Mesendoderm (in vitro differentiated cells): Measurements from ENCODE around the gene XYLT2.

ENCODE experiments used
- DNase-seq: peaks from one replicate; pipeline ENCODE4 v3.0.0; 2013
- H2AK5ac ChIP-seq: 2 replicates; pipeline ENCODE4 v1.6.1; 2013; ENCODE audit warnings: low read length, inconsistent platforms
- H2BK120ac ChIP-seq: 2 replicates; pipeline ENCODE4 v1.6.1; 2013; ENCODE audit warnings: low read depth, mild to moderate bottlenecking, low read length, moderate library complexity, mixed read lengths
- H2BK15ac ChIP-seq: replicated peaks from 2 replicates; pipeline ENCODE4 v1.6.1; 2013; ENCODE audit warnings: low read depth, mild to moderate bottlenecking, moderate library complexity
- H2BK5ac ChIP-seq: 2 replicates; pipeline ENCODE4 v1.6.1; 2013; ENCODE audit warnings: low read length, inconsistent platforms
- H3K18ac ChIP-seq: 2 replicates; pipeline ENCODE4 v1.6.1; 2013; ENCODE audit warnings: mild to moderate bottlenecking, low read length, mixed read lengths
- H3K23ac ChIP-seq: one replicate; pipeline ENCODE4 v1.6.1; 2013; ENCODE audit warnings: low read length
- H3K27ac ChIP-seq: 2 replicates; pipeline ENCODE4 v1.5.1; 2013; ENCODE audit warnings: low read depth, mild to moderate bottlenecking, inconsistent platforms, low read length, moderate library complexity
- H3K27me3 ChIP-seq: 2 replicates; pipeline ENCODE4 v1.6.1; 2013; ENCODE audit warnings: low read length, control low read depth, mild to moderate bottlenecking, inconsistent platforms; ENCODE audit not compliant: insufficient read depth, poor library complexity
- H3K36me3 ChIP-seq: 2 replicates; pipeline ENCODE4 v1.6.1; 2013; ENCODE audit warnings: low read length, inconsistent platforms; ENCODE audit not compliant: control insufficient read depth, insufficient read depth
- H3K4ac ChIP-seq: one replicate; pipeline ENCODE4 v1.6.1; 2013; ENCODE audit warnings: low read depth, mild to moderate bottlenecking, low read length, moderate library complexity
- H3K4me1 ChIP-seq: 2 replicates; pipeline ENCODE4 v1.6.1; 2013; ENCODE audit warnings: low read depth, low read length, inconsistent platforms; ENCODE audit not compliant: control insufficient read depth
- H3K4me2 ChIP-seq: 2 replicates; pipeline ENCODE4 v1.6.1; 2013; ENCODE audit warnings: low read length
- H3K4me3 ChIP-seq: 2 replicates; pipeline ENCODE4 v1.5.1; 2013; ENCODE audit warnings: mild to moderate bottlenecking, low read length
- H3K56ac ChIP-seq: one replicate; pipeline ENCODE4 v1.6.1; 2013; ENCODE audit warnings: low read length
- H3K79me1 ChIP-seq: 2 replicates; pipeline ENCODE4 v1.6.1; 2013; ENCODE audit warnings: low read length, inconsistent platforms
- H3K79me2 ChIP-seq: 2 replicates; pipeline ENCODE4 v1.6.1; 2013; ENCODE audit warnings: mild to moderate bottlenecking, low read length; ENCODE audit not compliant: control insufficient read depth, insufficient read depth
- H3K9ac ChIP-seq: 2 replicates; pipeline ENCODE4 v1.6.1; 2013; ENCODE audit warnings: low read length, inconsistent platforms
- H4K5ac ChIP-seq: one replicate; pipeline ENCODE4 v1.6.1; 2013; ENCODE audit warnings: low read length
- H4K8ac ChIP-seq: one replicate; pipeline ENCODE4 v1.6.1; 2013; ENCODE audit warnings: low read depth, mild to moderate bottlenecking, control low read depth, low read length, moderate library complexity
- WGBS: extraction: QIAGEN DNeasy Blood & Tissue Kit; methylation state at CpG from one replicate; pipeline ENCODE4 v1.1.7; 2013; ENCODE audit warnings: low lambda C conversion rate, missing lambda C conversion rate; ENCODE audit not compliant: insufficient coverage; ENCODE audit errors: extremely low coverage; 5-methylcytosine and 5-hydroxymethylcytosine counted together

Gene XYLT2

DNA sequence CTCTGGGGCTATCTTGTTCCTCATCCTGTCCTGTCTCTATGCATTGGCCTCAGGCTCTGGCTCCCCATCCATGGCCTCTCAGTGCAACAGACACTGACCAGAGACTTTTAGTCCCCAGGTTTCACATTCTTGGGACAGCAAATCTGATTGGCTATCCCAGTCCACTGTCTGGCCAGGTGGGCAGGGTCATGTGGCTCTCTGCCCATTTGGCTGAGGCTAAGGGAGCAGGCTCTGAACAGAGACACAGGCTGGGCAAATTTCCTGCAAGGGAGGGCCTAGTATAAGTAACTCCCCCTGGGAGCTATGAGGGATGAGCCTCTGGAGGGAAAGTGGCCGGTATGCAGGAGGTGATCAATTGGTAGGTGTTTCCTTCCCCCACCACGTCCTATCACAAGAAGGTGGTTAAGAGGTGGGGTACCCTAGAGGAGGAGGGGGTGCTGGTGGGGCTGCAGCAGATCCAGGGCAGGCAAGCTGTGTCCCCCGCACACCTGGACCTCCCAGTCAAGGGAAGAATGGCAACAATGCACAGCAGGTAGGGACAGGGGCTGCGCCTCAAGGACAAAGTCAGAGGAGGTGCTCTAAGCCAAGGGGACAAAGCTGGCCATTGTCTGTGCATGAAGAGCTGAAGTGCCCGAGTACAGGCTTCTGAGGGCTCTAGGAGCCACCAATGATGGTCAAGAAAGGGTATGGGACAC, 13.2 kb downstream of the XYLT2 start:
- Histone ChIP-seq H3K36me3 (peaks cover 2% of the 10 kb centered on the region), H3K9ac (no peak overlapping the region)
- no peak for DNase-seq

DNA sequence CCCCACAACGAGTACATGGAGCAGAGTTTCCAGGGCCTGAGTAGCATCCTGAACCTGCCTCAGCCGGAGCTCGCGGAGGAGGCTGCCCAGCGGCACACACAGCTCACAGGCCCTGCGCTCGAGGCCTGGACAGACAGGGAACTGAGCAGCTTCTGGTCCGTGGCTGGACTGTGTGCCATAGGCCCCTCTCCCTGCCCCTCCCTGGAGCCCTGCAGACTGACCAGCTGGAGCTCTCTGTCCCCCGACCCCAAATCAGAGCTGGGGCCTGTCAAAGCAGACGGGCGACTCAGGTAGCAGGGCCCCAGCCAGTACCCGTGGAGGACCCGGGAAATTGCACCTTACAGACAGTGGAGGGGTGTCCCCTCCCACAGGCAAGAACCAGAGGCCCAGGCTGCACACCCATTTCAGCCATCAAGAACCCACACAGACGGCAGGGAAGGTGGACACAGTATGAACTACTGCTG, 14.1 kb downstream of the XYLT2 start:
- Histone ChIP-seq H3K36me3 (peaks cover 2% of the 10 kb centered on the region), H4K5ac (no peak overlapping the region)

More for the DNA sequence above, 13.2 kb downstream of the XYLT2 start:
- no peaks in the 10 kb centered on the region for H3K4me1 ChIP-seq
- no peak overlapping the region for H3K23ac ChIP-seq
- no peak overlapping the region for H3K27ac ChIP-seq
- no peak overlapping the region for H4K8ac ChIP-seq
- H3K27me3 ChIP-seq: no peaks in the 10 kb centered on the region
- no peaks in the 10 kb centered on the region for H3K79me2 ChIP-seq
- no peak overlapping the region for H4K5ac ChIP-seq
- no peak overlapping the region for H3K4me3 ChIP-seq
- no peak overlapping the region for H3K56ac ChIP-seq
- H3K79me1 ChIP-seq: no peaks in the 10 kb centered on the region
- H3K4me2 ChIP-seq: no peak overlapping the region
- no peak overlapping the region for H3K18ac ChIP-seq
- H2BK15ac ChIP-seq: no peak overlapping the region
- no peak overlapping the region for H3K4ac ChIP-seq
- no peak overlapping the region for H2BK120ac ChIP-seq
- WGBS: no CpG with 5 or more reads among the region's 5 CpGs
- H2BK5ac ChIP-seq: no peak overlapping the region
- no peak overlapping the region for H2AK5ac ChIP-seq

DNA sequence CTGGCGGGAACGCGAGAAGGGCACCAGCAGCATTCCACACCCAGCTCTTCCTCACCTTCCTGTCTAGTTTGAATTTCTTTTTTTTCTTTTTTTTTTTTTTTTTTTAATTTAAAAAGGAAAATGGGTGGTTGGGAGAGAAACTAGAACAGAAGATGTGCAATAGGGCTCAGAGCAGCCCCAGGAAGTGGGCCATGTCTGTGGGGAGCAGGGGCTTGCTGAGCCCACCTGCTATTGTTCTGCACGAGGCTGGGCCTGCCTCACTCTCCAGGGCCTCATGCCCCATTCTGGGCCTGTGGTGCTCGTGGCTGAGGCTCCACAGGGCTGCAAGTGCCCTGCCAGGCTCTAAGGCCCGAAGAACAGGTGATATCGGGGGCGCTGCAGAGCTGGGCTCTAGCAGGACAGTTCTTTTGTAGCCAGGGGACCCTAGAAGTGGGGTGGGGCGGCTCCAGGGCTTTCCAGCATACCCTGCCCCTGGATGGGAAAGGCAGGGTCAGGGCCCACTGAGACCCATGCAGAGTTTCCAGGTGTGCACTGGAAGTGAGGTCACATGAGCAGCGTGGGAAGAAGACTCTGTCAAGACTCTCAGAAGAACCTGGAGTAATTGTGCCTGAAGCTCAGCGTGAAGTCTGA, 14.7 kb downstream of the XYLT2 start:
- Histone ChIP-seq H3K4ac (no peak overlapping the region), H3K18ac (no peak overlapping the region), H3K36me3 (peaks cover 2% of the 10 kb centered on the region), H3K4me1 (no peaks in the 10 kb centered on the region), H4K5ac (no peak overlapping the region), H3K79me1 (no peaks in the 10 kb centered on the region), H4K8ac (no peak overlapping the region), H3K56ac (no peak overlapping the region), H2BK15ac (no peak overlapping the region), H3K4me2 (no peak overlapping the region), H3K23ac (no peak overlapping the region), H3K27ac (no peak overlapping the region), H3K79me2 (no peaks in the 10 kb centered on the region), H2BK5ac (no peak overlapping the region), H3K9ac (no peak overlapping the region), H3K4me3 (no peak overlapping the region), H2AK5ac (no peak overlapping the region), H2BK120ac (no peak overlapping the region), H3K27me3 (no peaks in the 10 kb centered on the region)
- WGBS: no CpG with 5 or more reads among the region's 11 CpGs
- no peak for DNase-seq

More for the DNA sequence above, 14.1 kb downstream of the XYLT2 start:
- Histone ChIP-seq H3K79me1 (no peaks in the 10 kb centered on the region), H3K27ac (no peak overlapping the region), H3K4me3 (no peak overlapping the region), H3K4me2 (no peak overlapping the region), H2BK15ac (no peak overlapping the region), H3K27me3 (no peaks in the 10 kb centered on the region), H3K4ac (no peak overlapping the region), H3K18ac (no peak overlapping the region), H3K56ac (no peak overlapping the region), H2BK120ac (no peak overlapping the region), H2BK5ac (no peak overlapping the region), H3K4me1 (no peaks in the 10 kb centered on the region), H2AK5ac (no peak overlapping the region), H3K79me2 (no peaks in the 10 kb centered on the region), H3K9ac (no peak overlapping the region), H3K23ac (no peak overlapping the region), H4K8ac (no peak overlapping the region)
- no CpG with 5 or more reads among the region's 14 CpGs for WGBS
- no peak for DNase-seq

DNA sequence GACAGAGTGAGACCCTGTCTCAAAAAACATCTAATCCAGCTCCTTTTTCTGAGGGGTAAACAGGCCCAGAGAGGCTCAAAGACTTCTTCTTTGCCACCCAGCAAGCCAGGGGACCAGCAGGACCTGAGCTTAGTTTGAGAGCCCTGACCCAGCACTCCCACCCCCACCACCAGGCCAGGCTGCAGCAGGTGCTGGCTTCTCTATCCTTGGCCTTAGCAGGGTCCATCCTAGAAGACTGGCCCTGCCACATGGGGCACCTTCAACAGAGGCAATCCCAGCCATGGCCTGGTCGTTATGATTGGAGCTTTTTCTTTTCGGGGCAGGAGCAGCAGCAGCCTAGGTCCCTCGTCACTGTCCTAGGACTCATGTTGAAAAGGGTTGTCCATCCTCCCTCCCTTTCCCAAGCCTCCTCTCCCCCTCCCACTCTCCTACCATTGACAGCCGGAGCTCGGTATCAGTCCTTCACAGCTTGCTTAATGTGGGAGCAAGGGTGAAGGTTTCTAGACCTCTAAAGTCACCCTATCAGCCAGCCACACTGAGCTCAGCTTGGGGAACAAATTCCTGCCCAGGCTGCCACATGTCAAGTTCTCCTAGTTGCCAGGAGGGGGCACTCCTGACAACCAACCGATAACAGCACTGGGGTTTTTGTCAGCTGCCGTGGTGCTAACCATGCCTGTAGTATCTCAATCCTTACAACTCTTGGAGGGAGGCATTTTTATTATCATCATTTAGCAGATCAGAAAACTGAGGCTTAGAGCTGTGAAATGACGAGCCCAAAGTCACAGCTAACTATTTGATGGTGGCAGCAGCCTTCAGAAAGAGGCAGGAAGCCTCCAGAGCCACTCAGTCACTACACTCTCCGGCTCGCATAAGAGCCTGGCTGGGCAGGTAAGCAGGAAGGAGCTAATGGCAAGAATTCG, 15.9 kb downstream of the XYLT2 start:
- Histone ChIP-seq H2BK120ac (no peak overlapping the region), H3K4me2 (no peak overlapping the region), H3K56ac (peak overlapping the region; percentile 25), H3K4me3 (no peak overlapping the region), H3K79me2 (no peaks in the 10 kb centered on the region), H3K27me3 (no peaks in the 10 kb centered on the region), H3K4ac (no peak overlapping the region), H4K5ac (no peak overlapping the region), H3K79me1 (no peaks in the 10 kb centered on the region), H3K18ac (no peak overlapping the region), H3K4me1 (no peaks in the 10 kb centered on the region), H2BK5ac (no peak overlapping the region), H3K27ac (no peak overlapping the region), H2BK15ac (no peak overlapping the region), H3K9ac (no peak overlapping the region), H4K8ac (no peak overlapping the region), H2AK5ac (no peak overlapping the region), H3K36me3 (peaks cover 2% of the 10 kb centered on the region), H3K23ac (no peak overlapping the region)
- DNase-seq: peak; percentile 86
- WGBS: no CpG with 5 or more reads among the region's 11 CpGs

DNA sequence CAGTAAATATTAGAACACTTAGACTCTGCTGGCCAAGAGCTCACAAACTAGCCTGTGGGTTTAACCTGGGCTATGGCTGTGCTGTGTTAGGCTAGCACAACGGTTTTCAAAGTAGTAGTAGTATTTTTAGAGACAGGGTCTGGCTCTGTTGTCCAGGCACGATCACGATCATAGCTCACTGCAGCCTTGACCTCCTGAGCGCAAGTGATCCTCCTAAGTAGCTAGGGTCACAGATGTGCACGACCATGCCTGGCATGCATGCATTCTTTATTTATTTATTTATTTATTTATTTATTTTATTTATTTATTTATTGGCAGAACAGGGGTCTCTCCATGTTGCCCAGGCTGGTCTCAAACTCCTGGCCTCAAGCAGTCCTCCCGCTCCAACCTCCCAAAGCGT, 16.7 kb downstream of the XYLT2 start:
- H4K8ac ChIP-seq: no peak overlapping the region
- no peak for DNase-seq
- no peak overlapping the region for H3K23ac ChIP-seq
- H3K27ac ChIP-seq: no peak overlapping the region
- no peak overlapping the region for H3K4me3 ChIP-seq
- no peak overlapping the region for H3K4ac ChIP-seq
- H3K27me3 ChIP-seq: no peaks in the 10 kb centered on the region
- no peak overlapping the region for H2BK15ac ChIP-seq
- H3K9ac ChIP-seq: no peak overlapping the region
- H2AK5ac ChIP-seq: no peak overlapping the region
- H2BK120ac ChIP-seq: no peak overlapping the region
- no peaks in the 10 kb centered on the region for H3K79me2 ChIP-seq
- H3K4me1 ChIP-seq: no peaks in the 10 kb centered on the region
- no CpG with 5 or more reads among the region's 7 CpGs for WGBS
- no peak overlapping the region for H3K56ac ChIP-seq
- H4K5ac ChIP-seq: no peak overlapping the region
- H3K36me3 ChIP-seq: peaks cover 2% of the 10 kb centered on the region
- no peaks in the 10 kb centered on the region for H3K79me1 ChIP-seq
- no peak overlapping the region for H2BK5ac ChIP-seq
- no peak overlapping the region for H3K18ac ChIP-seq
- H3K4me2 ChIP-seq: no peak overlapping the region
